ENCODE data around the gene NDUFA3.
"Not testable (repeated sequence)": the region's sequence is repeated elsewhere in the genome, so short reads cannot be mapped to it uniquely, and the experiment has no call there.

Gene NDUFA3

GRCh38 chr19:54095136-54095858 is 7.4 kb upstream of the NDUFA3 start:
- Histone ChIP-seq H3K27me3 (ENCODE audit: control insufficient read depth in 2 of 2, insufficient read depth in 2 of 2, low read length in 2 of 2) (peaks cover 4 to 11% of the 10 kb centered on the region in 2 donors), H3K9ac (ENCODE audit: low read depth in 1 of 2, low read length in 2 of 2) (peak overlapping the region in 1 of 2 donors; percentile 29), H3K4me3 (ENCODE audit: low read length in 2 of 2) (peak overlapping the region in 1 of 2 donors; percentile 19)

GRCh38 chr19:54095859-54096616 is 6.6 kb upstream of the NDUFA3 start:
- H3K4me1 ChIP-seq (ENCODE audit: control insufficient read depth in 2 of 2, insufficient read depth in 2 of 2, low read length in 2 of 2); H3K27ac ChIP-seq (ENCODE audit: low read depth in 2 of 2, low read length in 2 of 2); H3K9me3 ChIP-seq (ENCODE audit: control insufficient read depth in 2 of 2, low read length in 2 of 2); H3K36me3 ChIP-seq (ENCODE audit: control insufficient read depth in 2 of 2, insufficient read depth in 2 of 2, low read length in 2 of 2): not testable (repeated sequence)
- Histone ChIP-seq H3K9ac (ENCODE audit: low read depth in 1 of 2, low read length in 2 of 2) (peak overlapping the region in 1 of 2 donors; percentile 40), H3K27me3 (ENCODE audit: control insufficient read depth in 2 of 2, insufficient read depth in 2 of 2, low read length in 2 of 2) (peaks cover 4 to 11% of the 10 kb centered on the region in 2 donors), H3K4me3 (ENCODE audit: low read length in 2 of 2) (peak overlapping the region; percentile 52 to 54)

More at GRCh38 chr19:54095136-54095858, 7.4 kb upstream of the NDUFA3 start:
- no peaks in the 10 kb centered on the region for H3K36me3 ChIP-seq (ENCODE audit: control insufficient read depth in 2 of 2, insufficient read depth in 2 of 2, low read length in 2 of 2)
- H3K27ac ChIP-seq (ENCODE audit: low read depth in 2 of 2, low read length in 2 of 2): no peak overlapping the region
- no peaks in the 10 kb centered on the region for H3K9me3 ChIP-seq (ENCODE audit: control insufficient read depth in 2 of 2, low read length in 2 of 2)
- H3K4me1 ChIP-seq (ENCODE audit: control insufficient read depth in 2 of 2, insufficient read depth in 2 of 2, low read length in 2 of 2): peaks cover 4 to 6% of the 10 kb centered on the region in 2 donors

- peaks cover 4 to 11% of the 10 kb centered on the region in 2 donors for H3K27me3 ChIP-seq (ENCODE audit: control insufficient read depth in 2 of 2, insufficient read depth in 2 of 2, low read length in 2 of 2)
- H3K36me3 ChIP-seq (ENCODE audit: control insufficient read depth in 2 of 2, insufficient read depth in 2 of 2, low read length in 2 of 2): no peaks in the 10 kb centered on the region
- no peaks in the 10 kb centered on the region for H3K9me3 ChIP-seq (ENCODE audit: control insufficient read depth in 2 of 2, low read length in 2 of 2)
- no peak overlapping the region for H3K27ac ChIP-seq (ENCODE audit: low read depth in 2 of 2, low read length in 2 of 2)
- peak overlapping the region; percentile 45 to 54 for H3K4me3 ChIP-seq (ENCODE audit: low read length in 2 of 2)
- H3K4me1 ChIP-seq (ENCODE audit: control insufficient read depth in 2 of 2, insufficient read depth in 2 of 2, low read length in 2 of 2): peaks cover 4 to 6% of the 10 kb centered on the region in 2 donors
- H3K9ac ChIP-seq (ENCODE audit: low read depth in 1 of 2, low read length in 2 of 2): peak overlapping the region in 1 of 2 donors; percentile 40
Observed at GRCh38 chr19:54096617-54097106, 6.0 kb upstream of the NDUFA3 start.

- H3K9me3 ChIP-seq (ENCODE audit: control insufficient read depth in 2 of 2, low read length in 2 of 2): no peaks in the 10 kb centered on the region
- H3K9ac ChIP-seq (ENCODE audit: low read depth in 1 of 2, low read length in 2 of 2): no peak overlapping the region
- H3K27me3 ChIP-seq (ENCODE audit: control insufficient read depth in 2 of 2, insufficient read depth in 2 of 2, low read length in 2 of 2): peaks cover 4 to 11% of the 10 kb centered on the region in 2 donors
- no peak overlapping the region for H3K4me3 ChIP-seq (ENCODE audit: low read length in 2 of 2)
- no peak overlapping the region for H3K27ac ChIP-seq (ENCODE audit: low read depth in 2 of 2, low read length in 2 of 2)
- peaks cover 13 to 16% of the 10 kb centered on the region in 2 donors for H3K4me1 ChIP-seq (ENCODE audit: control insufficient read depth in 2 of 2, insufficient read depth in 2 of 2, low read length in 2 of 2)
- no peaks in the 10 kb centered on the region for H3K36me3 ChIP-seq (ENCODE audit: control insufficient read depth in 2 of 2, insufficient read depth in 2 of 2, low read length in 2 of 2)
Observed at GRCh38 chr19:54099190-54099902, 3.3 kb upstream of the NDUFA3 start.

- not testable (repeated sequence) for H3K27me3 ChIP-seq (ENCODE audit: control insufficient read depth in 2 of 2, insufficient read depth in 2 of 2, low read length in 2 of 2); H3K27ac ChIP-seq (ENCODE audit: low read depth in 2 of 2, low read length in 2 of 2); H3K36me3 ChIP-seq (ENCODE audit: control insufficient read depth in 2 of 2, insufficient read depth in 2 of 2, low read length in 2 of 2); H3K9me3 ChIP-seq (ENCODE audit: control insufficient read depth in 2 of 2, low read length in 2 of 2); H3K9ac ChIP-seq (ENCODE audit: low read depth in 1 of 2, low read length in 2 of 2); H3K4me3 ChIP-seq (ENCODE audit: low read length in 2 of 2)
- H3K4me1 ChIP-seq (ENCODE audit: control insufficient read depth in 2 of 2, insufficient read depth in 2 of 2, low read length in 2 of 2): peaks cover 13 to 16% of the 10 kb centered on the region in 2 donors
Observed at GRCh38 chr19:54099903-54100255, 2.8 kb upstream of the NDUFA3 start.

GRCh38 chr19:54100561-54100960 is 2.1 kb upstream of the NDUFA3 start, which contains the start of gene OSCAR:
OSCAR (minus strand) TSS chr19:54100803; CDS start chr19:54100792, 11 bp downstream.
- peaks cover 13 to 16% of the 10 kb centered on the region in 2 donors for H3K4me1 ChIP-seq (ENCODE audit: control insufficient read depth in 2 of 2, insufficient read depth in 2 of 2, low read length in 2 of 2)
- H3K36me3 ChIP-seq (ENCODE audit: control insufficient read depth in 2 of 2, insufficient read depth in 2 of 2, low read length in 2 of 2): peaks cover 0 to 3% of the 10 kb centered on the region in 2 donors
- H3K27me3 ChIP-seq (ENCODE audit: control insufficient read depth in 2 of 2, insufficient read depth in 2 of 2, low read length in 2 of 2): peaks cover 0 to 6% of the 10 kb centered on the region in 2 donors
- no peak within 1 kb of the TSS for H3K9ac ChIP-seq (ENCODE audit: low read depth in 1 of 2, low read length in 2 of 2)
- H3K9me3 ChIP-seq (ENCODE audit: control insufficient read depth in 2 of 2, low read length in 2 of 2): no peaks in the 10 kb centered on the region
- no peak within 1 kb of the TSS for H3K27ac ChIP-seq (ENCODE audit: low read depth in 2 of 2, low read length in 2 of 2)
- H3K4me3 ChIP-seq (ENCODE audit: low read length in 2 of 2): no peak within 1 kb of the TSS

- H3K27ac ChIP-seq (ENCODE audit: low read depth in 2 of 2, low read length in 2 of 2): no peak overlapping the region
- H3K4me1 ChIP-seq (ENCODE audit: control insufficient read depth in 2 of 2, insufficient read depth in 2 of 2, low read length in 2 of 2): peaks cover 8 to 12% of the 10 kb centered on the region in 2 donors
- H3K27me3 ChIP-seq (ENCODE audit: control insufficient read depth in 2 of 2, insufficient read depth in 2 of 2, low read length in 2 of 2): no peaks in the 10 kb centered on the region
- peaks cover 33 to 45% of the 10 kb centered on the region in 2 donors for H3K36me3 ChIP-seq (ENCODE audit: control insufficient read depth in 2 of 2, insufficient read depth in 2 of 2, low read length in 2 of 2)
- no peak overlapping the region for H3K4me3 ChIP-seq (ENCODE audit: low read length in 2 of 2)
- no peaks in the 10 kb centered on the region for H3K9me3 ChIP-seq (ENCODE audit: control insufficient read depth in 2 of 2, low read length in 2 of 2)
- H3K9ac ChIP-seq (ENCODE audit: low read depth in 1 of 2, low read length in 2 of 2): no peak overlapping the region
Observed at GRCh38 chr19:54104998-54105715, 2.5 kb downstream of the NDUFA3 start.

DNA sequence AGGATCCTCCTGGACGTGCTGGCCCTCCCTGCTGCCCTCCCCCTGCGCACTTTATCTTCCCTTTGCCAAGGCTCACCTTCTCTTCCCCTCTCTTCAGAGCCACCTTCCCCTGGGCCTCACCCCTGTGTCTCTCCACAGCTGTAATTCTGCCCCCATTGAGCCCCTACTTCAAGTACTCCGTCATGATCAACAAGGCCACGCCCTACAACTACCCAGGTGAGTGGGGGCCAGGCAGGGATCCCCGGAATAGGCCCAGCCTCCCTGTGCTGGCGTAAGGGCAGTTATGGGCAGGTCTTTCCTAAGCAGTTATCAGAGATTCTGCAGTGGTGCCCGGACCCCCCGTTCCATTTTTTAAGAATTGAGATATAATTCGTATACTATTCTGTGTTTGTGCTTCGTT is 3.1 kb downstream of the NDUFA3 start:
- peaks cover 35 to 49% of the 10 kb centered on the region in 2 donors for H3K36me3 ChIP-seq (ENCODE audit: control insufficient read depth in 2 of 2, insufficient read depth in 2 of 2, low read length in 2 of 2)
- H3K4me3 ChIP-seq (ENCODE audit: low read length in 2 of 2): no peak overlapping the region
- H3K9me3 ChIP-seq (ENCODE audit: control insufficient read depth in 2 of 2, low read length in 2 of 2): no peaks in the 10 kb centered on the region
- no peak overlapping the region for H3K9ac ChIP-seq (ENCODE audit: low read depth in 1 of 2, low read length in 2 of 2)
- H3K4me1 ChIP-seq (ENCODE audit: control insufficient read depth in 2 of 2, insufficient read depth in 2 of 2, low read length in 2 of 2): peaks cover 8 to 12% of the 10 kb centered on the region in 2 donors
- no peak overlapping the region for H3K27ac ChIP-seq (ENCODE audit: low read depth in 2 of 2, low read length in 2 of 2)
- no peaks in the 10 kb centered on the region for H3K27me3 ChIP-seq (ENCODE audit: control insufficient read depth in 2 of 2, insufficient read depth in 2 of 2, low read length in 2 of 2)

- H3K9me3 ChIP-seq (ENCODE audit: control insufficient read depth in 2 of 2, low read length in 2 of 2): no peaks in the 10 kb centered on the region
- H3K36me3 ChIP-seq (ENCODE audit: control insufficient read depth in 2 of 2, insufficient read depth in 2 of 2, low read length in 2 of 2): peaks cover 39 to 51% of the 10 kb centered on the region in 2 donors
- H3K27ac ChIP-seq (ENCODE audit: low read depth in 2 of 2, low read length in 2 of 2): no peak overlapping the region
- no peak overlapping the region for H3K9ac ChIP-seq (ENCODE audit: low read depth in 1 of 2, low read length in 2 of 2)
- no peaks in the 10 kb centered on the region for H3K27me3 ChIP-seq (ENCODE audit: control insufficient read depth in 2 of 2, insufficient read depth in 2 of 2, low read length in 2 of 2)
- H3K4me1 ChIP-seq (ENCODE audit: control insufficient read depth in 2 of 2, insufficient read depth in 2 of 2, low read length in 2 of 2): peaks cover 8 to 12% of the 10 kb centered on the region in 2 donors
- no peak overlapping the region for H3K4me3 ChIP-seq (ENCODE audit: low read length in 2 of 2)
Observed at GRCh38 chr19:54106716-54107115, 4.1 kb downstream of the NDUFA3 start.
